Activated gamma-delta T cell treated with anti-CD3 and anti-CD28 coated beads, Interleukin-2, amount 50 U/mL, for 16 hours (primary cell): Measurements from ENCODE around the gene SLC5A2.
A peak's percentile ranks its signal among the peaks of the same experiment; 100 is the strongest.
"Not testable (repeated sequence)": the region's sequence is repeated elsewhere in the genome, so short reads cannot be mapped to it uniquely, and the experiment has no call there.

Experiments used
- DNase-seq: peaks from one replicate; pipeline ENCODE4 v3.0.0-alpha.2; 2020; ENCODE audit warnings: low read depth

The SLC5A2 gene

GRCh38 chr16:31498493-31498892, 15.6 kb downstream of the SLC5A2 start:
- DNase-seq, result no peak

DNA sequence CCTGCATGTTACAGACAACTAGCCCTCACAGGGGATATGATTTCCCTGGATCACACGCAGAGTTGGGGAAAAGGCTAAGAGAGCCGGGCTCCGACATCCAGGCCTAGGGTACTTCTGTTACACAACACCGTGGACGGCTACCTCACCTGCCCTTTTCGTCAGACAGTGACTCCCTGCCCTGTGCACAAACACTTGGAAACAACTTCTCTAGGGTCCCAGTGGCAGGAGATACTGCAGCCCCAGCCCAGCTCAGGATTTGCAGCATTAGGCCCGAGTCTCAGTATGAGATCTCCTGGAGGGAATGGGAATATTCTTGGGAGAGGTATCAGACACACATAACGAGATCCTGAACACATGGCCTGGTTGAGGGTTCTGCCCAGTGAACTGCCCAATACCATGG, 17.0 kb downstream of the SLC5A2 start:
- no peak for DNase-seq

- DNase-seq, result no peak
These were observed 18.5 kb downstream of the SLC5A2 start for GRCh38 chr16:31501226-31501965.

GRCh38 chr16:31501966-31502348, 19.0 kb downstream of the SLC5A2 start:
- no peak for DNase-seq

- no peak for DNase-seq
These were observed 20.1 kb downstream of the SLC5A2 start for GRCh38 chr16:31502981-31503380.

DNA sequence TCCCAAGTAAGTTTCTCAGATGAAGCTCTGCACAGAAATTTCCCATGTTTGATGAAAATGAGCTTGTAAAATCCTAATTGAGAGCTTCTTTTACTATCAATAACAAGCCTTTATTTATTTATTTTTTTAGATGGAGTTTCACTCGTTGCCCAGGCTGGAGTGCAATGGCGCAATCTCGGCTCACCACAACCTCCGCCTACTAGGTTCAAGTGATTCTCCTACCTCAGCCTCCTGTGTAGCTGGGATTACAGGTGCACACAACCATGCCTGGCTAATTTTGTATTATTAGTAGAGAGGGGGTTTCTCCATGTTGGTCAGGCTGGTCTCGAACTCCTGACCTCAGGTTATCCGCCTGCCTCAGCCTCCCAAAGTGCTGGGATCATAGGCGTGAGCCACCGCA, 20.6 kb downstream of the SLC5A2 start:
- DNase-seq, result not testable (repeated sequence)

DNA sequence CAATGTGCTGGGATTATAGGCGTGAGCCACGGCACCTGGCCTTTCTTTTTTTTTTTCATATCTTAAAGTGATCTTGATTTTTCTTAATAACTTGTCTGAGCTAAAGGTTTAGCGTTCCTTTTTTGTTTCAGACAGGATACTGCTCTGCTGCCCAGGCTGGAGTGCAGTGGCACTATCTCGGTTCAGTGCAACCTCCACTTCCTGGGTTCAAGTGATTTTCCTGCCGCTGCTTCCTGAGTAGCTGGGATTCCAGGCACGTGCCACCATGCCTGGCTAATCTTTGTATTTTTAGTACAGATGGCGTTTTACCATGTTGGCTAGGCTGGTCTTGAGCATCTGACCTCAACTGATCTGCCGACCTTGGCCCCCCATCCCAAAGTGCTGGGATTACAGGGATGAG, 21.2 kb downstream of the SLC5A2 start:
- DNase-seq, result no peak

DNA sequence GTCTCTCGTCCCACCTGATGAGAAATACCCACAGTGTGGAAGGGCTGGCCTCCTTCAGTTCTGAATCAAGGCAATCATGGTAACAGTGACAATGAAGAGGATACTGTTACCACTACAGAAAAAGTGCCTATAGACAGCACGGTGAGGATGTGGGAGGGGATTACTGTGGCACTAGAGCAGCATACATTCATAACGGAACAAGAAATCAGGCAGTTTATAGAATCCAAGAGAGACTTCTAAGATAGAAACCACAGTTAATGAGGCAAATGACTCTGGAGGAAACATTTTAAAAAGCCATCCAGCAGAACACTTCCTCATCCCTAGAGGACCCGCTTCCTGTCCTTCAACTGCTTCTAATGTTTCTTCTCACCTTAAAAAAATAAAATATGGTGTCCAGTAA, 22.6 kb downstream of the SLC5A2 start:
- no peak for DNase-seq

DNA sequence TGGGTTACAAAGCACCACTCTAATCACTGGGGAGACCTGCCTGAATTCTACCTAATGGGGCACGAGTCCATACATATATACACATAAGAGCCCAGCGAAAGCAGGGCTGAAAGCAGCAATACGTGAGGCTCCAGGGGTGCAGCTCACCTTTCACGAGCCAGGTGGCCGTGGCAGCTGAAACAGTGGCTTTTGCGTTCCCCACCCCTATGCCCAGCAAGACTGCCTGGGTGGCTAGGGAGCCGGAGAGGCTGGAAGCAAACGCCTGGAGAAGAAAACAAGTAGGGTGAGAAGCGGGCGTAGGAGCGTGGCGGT, 24.6 kb downstream of the SLC5A2 start:
- no peak for DNase-seq

DNA sequence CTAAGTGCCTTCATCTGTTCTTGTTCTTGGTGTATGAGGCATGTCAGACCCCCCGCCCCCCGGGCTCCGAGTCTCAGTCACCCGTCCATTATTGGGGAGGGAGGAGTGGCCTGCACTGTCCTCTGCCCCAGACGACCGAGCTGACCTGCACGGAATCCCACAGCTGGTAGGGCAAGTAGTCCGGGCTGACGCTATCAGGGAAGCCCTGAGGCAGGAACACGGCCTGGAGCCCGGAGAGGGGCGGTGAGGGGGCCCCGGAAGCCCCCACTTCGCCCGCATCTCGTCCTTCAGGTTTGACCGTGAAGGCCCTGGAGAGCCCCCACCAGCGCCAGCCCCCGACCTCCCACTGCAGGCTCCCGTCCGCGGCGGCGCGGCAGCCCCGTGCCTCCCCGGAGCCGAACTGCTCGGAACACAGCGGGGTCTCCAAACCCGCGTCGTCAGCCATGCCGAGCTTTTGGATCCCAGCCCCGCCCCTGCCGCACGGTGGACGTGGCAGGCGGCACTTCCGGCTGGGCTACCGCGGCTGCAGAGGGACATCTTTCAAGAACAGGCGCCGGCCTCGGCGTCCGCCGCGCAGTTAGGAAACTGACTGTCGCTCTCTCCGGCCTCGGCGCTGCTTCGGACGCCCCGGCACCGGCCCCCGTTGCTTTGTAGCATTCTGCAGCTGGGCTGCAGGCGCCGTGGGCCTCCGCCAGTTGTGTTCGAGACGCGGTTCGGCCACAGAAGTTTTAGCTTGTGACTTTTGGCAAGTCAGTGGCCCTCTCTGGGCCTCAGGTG, 25.2 kb downstream of the SLC5A2 start, which contains the start of gene RUSF1:
Gene RUSF1 (minus strand): TSS at position 463 of the 777 bp plus-strand sequence. CDS start 18 bp downstream, at position 445.
- DNase-seq, result peak; percentile 72

- no peak for DNase-seq
These were observed 25.8 kb downstream of the SLC5A2 start for GRCh38 chr16:31508706-31509195.

DNA sequence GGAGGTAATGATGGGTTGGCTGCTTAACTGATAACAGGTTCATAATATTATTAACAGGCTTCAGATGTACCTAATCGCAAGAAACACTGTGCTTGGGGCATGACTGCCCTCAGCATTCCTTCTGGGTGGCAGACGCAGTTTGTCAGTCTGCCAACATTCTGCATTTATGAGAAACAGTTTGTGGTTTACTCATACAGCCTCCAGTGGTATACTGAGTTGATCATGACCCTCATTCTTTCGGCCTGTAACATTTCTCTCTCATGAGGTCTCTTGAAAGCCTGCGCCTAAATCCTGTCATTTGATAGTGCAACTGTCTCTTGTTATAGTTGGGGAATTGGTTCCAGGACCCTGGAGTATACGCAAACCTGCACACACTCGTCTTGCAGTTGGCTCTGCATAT, 30.2 kb downstream of the SLC5A2 start:
- no peak for DNase-seq

GRCh38 chr16:31513884-31514283, 31.0 kb downstream of the SLC5A2 start:
- no peak for DNase-seq

DNA sequence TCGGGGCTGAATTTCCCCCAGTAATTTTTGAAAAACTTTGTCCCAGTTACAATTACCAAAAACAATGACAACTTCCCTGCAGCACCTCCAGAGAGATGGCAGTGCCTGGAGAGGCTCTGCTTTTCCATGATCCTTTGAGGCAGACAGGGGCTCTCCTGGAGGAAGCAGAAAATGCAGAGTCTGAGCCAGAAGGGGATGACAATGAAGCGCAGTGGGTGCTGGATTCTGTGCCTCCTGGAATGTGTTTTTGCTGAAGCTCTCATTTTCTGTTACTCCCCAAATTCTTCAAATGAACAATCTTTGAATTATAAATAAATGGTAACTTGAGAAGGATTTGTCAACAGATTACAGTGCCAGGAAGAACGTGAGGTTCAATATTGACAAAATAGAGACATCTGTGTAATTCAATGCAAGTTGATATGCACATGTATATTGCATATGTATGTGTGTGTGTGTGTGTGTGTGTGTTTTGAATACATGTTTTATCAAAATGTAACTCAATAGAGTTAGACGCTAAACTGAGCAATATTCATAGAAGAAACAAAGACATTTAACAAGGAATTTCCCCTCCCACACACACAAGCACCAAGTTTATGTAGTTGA, 35.0 kb downstream of the SLC5A2 start:
- no peak for DNase-seq

GRCh38 chr16:31519759-31520431, 37.0 kb downstream of the SLC5A2 start:
- no peak for DNase-seq

DNA sequence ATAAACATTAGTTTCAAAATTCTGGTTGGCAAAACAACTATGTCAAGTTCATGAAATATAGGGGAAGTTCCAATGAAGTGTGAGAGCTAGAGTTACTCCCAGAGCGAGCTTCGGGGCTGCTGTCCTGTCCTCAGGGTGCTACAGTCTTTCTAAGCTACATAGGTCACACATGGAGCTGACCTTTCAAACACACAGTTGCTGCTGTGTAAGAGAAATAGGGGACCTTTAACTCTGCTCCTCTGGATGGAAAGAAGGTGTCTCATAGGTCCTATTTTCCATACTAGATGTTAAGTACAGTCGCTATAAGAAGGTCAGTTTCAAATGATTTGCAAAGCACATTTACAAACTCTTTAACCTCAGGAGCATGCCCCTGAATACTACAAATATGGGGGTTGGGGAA, 38.4 kb downstream of the SLC5A2 start:
- DNase-seq, result no peak

- no peak for DNase-seq
These were observed 39.1 kb downstream of the SLC5A2 start for GRCh38 chr16:31522071-31522470.

GRCh38 chr16:31523768-31524167, 40.8 kb downstream of the SLC5A2 start:
- DNase-seq, result not testable (repeated sequence)

DNA sequence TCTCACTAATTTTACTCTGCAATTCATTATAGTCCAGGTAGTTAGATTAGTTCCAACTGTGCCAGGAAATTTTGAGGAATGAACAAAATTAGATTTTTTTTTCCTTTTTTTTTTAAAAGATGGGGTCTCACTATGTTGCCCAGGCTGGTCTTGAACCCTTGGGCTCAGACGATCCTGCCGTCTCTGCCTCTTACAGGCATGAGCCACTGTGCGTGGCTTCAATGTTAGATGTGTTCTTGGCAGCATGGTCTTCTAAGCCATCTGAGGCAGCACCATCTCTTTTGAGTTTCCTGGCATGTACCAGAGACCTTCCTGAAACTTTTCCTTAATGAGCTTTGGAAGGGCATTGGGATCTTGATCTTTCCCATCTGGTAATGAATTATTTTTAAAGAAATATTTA, 42.2 kb downstream of the SLC5A2 start:
- DNase-seq, result no peak

DNA sequence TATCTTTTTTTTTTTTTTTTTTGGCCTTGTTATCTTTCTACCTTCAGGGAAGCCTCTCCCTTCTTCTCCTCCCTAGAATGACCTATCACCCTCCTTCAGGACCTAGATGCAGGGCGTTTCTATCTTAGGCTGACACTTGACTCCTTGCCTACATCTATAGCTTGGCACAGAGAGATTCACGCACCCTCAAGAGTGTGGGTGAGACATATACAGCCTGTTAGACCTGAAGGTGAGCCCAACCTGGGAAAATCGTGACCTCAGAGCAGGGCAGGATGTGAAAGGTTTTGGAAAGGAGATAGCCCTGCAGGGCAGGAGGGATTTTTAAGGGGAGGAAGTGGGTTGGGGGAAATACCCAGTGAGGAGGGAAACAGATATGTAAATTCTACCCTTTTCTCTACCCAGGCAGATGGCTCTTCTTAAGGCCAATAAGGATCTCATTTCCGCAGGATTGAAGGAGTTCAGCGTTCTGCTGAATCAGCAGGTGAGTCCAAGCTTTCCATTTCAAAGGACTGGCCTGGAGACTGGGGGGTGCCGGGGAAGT, 44.9 kb downstream of the SLC5A2 start, which contains the start of gene AHSP:
Gene AHSP (plus strand): TSS at position 167 of the 541 bp plus-strand sequence. CDS start 240 bp downstream, at position 407.
- no peak for DNase-seq

GRCh38 chr16:31528523-31529107, 45.7 kb downstream of the SLC5A2 start:
- DNase-seq, result no peak
